Ecto neural progenitor cell (in vitro differentiated cells): ENCODE measurements around the gene BCL2.

Experiments
- DNase-seq: peaks from one replicate; pipeline ENCODE4 v3.0.0-alpha.2; 2018; ENCODE audit warnings: low spot score

Gene BCL2

DNA sequence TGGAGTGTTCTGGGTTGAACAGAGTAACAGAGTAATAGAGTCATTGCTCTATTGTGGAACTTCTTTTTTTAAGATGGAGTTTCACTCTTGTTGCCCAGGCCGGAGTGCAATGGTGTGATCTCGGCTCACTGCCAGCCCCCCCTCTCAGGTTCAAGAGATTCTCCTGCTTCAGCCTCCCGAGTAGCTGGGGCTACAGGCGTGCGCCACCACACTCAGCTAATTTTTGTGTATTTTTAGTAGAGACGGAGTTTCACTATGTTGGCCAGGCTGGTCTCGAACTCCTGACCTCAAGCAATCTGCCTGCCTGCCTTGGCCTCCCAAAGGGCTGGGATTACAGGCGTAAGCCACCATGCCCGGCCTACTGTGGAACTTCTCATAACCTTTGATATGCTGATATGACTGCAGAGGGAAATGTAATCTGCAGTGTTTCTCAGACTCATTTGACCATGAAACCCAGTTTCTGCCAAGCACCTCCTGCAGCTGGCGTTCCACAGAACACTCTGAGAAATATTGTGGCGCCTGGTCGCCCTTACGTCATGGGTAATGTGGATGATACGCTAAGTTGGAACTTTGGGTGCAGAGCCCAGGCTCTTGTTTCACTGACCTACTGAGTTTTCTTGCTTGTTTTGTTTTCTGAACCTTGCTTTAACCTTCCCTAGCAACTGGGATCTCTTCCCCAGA, 213.8 kb downstream of the BCL2 start:
- no peak for DNase-seq

DNA sequence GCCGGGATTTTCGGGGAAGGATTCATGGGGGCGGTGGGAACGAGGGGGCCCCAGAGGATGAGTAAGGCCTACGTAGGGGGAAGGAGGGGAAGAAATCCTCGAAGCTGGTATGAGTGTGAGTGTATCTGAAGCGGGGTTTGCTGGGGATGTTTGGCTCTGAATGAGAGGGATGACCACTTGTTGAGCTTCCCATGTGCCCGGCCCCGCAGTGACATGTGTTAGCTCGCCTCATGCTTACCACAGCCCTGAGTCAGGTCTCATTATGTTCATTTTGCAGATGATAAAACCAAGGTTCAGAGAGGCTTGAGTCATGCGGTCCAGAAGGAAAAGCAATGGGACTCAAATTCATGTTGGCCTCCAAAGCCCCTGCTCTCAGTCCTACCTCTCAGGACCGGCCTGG, 214.7 kb downstream of the BCL2 start:
- no peak for DNase-seq

GRCh38 chr18:63102941-63103744, 216.4 kb downstream of the BCL2 start:
- DNase-seq = no peak

- DNase-seq = no peak
Measured at GRCh38 chr18:63100630-63101055, 218.9 kb downstream of the BCL2 start.

- DNase-seq = no peak
Measured at GRCh38 chr18:63099848-63100629, 219.5 kb downstream of the BCL2 start.

GRCh38 chr18:63099091-63099840, 220.3 kb downstream of the BCL2 start:
- no peak for DNase-seq

GRCh38 chr18:63098018-63098981, 221.3 kb downstream of the BCL2 start:
- no peak for DNase-seq

- no peak for DNase-seq
Measured at GRCh38 chr18:63097178-63097577, 222.4 kb downstream of the BCL2 start.

- DNase-seq = no peak
Measured at GRCh38 chr18:63096327-63096874, 223.2 kb downstream of the BCL2 start.

- DNase-seq = no peak
Measured at GRCh38 chr18:63095768-63096167, 223.8 kb downstream of the BCL2 start.

DNA sequence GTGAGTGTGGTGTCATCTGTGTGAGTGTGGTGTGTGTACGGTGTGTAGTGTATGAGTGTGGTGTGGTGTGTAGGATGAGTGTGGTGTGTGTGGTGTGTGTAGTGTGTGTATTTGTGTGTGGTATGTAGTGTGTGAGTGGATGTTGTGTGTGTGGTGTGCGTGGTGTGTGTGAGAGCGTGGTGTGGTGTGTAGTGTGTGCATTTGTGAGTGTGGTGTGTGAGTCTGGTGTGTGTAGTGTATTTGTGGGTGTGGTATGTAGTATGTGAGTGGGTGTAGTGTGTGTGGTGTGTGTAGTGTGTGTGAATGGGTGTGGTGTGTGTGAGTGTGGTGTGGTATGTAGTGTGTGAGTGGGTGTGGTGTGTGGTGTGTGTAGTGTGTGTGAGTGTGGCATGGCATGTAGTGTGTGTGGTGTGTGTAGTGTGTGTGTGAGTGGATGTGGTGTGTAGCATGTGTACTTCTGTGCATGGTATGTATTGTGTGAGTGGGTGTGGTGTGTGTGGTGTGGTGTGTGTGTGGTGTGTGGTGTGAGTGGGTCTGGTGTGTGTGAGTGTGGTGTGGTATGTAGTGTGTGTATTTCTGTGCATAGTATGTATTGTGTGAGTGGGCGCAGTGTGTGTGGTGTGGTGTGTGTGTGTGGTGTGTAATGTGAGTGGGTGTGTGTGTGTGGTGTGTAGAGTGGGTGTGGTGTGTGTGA, 227.8 kb downstream of the BCL2 start:
- DNase-seq = no peak

GRCh38 chr18:63090334-63090733, 229.2 kb downstream of the BCL2 start:
- DNase-seq = no peak

DNA sequence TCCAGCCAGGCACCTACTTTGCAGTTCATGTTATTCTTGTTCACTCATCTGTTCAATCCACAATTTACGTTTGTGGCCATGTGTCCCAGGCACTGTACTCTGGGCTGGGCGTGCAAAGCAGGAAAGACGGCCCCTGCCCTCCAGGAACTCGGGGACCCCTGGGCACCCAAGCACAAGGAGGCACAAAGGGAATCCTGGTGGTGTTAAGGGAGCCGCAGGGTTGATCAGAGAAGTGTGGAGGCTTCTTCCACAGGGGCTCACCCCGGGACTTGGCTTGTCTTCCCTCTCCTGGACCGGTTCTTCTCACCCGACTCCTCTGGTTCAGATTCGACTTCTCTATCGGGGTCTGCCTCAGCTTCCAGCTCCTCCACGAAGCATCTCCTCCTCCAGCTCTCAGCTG, 230.5 kb downstream of the BCL2 start:
- no peak for DNase-seq

GRCh38 chr18:63088262-63088661, 231.3 kb downstream of the BCL2 start:
- no peak for DNase-seq

DNA sequence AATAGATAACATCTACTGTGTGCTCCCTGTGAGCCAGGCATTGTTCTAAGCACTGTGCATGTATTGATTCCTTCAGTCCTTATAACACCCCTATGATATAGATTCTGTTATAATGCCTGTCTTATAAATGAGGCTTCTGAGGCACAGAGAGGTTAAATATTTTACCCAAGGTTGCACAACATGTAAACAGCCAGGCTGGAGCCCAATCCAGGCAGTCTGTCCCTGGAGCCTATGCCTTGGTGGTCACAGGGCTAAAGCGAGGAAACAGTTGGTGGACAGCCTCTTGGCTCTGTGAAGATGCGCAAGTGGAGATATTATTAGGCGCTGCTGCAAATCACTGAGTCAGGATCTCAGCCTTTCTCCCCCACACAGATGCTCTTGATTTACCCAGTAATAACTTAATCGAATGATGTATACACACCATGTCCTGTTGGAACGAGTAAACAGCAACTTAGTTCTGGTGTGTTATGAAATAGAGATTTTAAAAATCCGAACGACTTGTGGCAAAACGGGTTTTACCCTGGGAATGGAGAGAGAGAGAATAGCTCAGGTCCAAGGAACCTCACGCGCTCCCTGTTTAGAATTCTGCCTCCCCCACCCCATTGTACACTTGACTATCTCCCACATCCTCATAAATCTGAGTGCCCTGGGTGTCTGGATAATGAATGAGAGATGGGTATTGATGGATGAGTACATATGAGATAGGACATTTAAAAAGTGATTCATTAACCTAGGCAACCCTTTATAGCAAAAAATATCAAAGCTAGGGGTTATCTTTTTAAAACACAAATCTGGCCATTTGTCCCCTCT, 231.9 kb downstream of the BCL2 start:
- DNase-seq = no peak

- DNase-seq = no peak
Measured at GRCh38 chr18:63085611-63086010, 234.0 kb downstream of the BCL2 start.

GRCh38 chr18:63084219-63084618, 235.3 kb downstream of the BCL2 start:
- DNase-seq = no peak

GRCh38 chr18:63083555-63083954, 236.0 kb downstream of the BCL2 start:
- DNase-seq = no peak

GRCh38 chr18:63083020-63083531, 236.5 kb downstream of the BCL2 start:
- DNase-seq = no peak
